Measurements from ENCODE around the gene CCNL2.

The CCNL2 gene

DNA sequence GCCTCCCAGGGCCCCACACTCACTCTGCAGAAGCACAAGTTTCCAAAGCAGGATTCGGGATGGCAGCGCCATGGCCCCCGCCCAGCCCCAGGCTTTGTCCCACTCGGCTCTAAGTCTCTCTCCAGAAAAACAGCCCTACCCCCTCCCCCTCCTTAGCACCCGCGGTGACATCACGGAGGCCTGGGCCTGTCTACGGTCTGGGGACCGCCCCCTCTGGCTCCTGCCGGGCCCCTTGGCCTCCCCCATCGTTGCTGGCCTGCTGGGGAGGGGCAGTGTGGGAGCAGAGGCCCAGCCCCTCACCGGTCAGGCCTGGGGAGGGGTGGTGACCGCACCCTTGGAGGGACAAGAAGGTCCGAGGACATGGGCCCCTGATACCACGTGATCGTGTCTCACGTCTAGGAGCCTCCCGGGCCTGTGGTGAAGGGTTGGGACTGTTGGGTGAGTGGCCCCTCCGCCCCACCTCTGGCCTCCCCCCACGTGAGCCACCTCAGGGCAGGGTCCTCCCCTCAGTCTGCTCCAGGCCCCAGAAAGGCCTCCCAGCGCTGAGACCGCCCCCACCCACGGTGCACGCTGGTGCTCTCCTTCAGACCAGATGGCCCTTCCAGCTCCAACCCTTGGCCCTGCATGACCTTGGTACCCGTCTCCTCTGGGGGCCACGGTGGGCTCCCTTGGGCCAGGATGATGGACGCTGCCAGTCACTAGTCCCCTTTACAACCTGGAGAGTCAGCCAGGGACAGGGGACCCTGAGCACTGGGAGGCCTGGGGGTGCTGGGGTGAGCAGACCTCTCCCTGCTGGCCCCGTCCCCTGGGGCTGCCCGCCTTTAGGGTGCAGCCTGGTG is 40.5 kb downstream of the CCNL2 start, which contains the start of gene MXRA8:
MXRA8 (minus strand) TSS at position 123 of the 839 bp plus-strand sequence; CDS start at position 72, 51 bp downstream.
- Histone ChIP-seq H3K36me3 (replicated peaks; ENCODE audit: low read depth, low read length) (no peaks in the 10 kb centered on the region), H3K4me1 (ENCODE audit: low read length) (peaks cover 20% of the 10 kb centered on the region; the same call in 1 of the 2 replicates), H3K27ac (ENCODE audit: low read length) (no peak within 1 kb of the TSS), H3K9ac (ENCODE audit: low read length) (no peak within 1 kb of the TSS), H3K4me2 (ENCODE audit: low read length) (peak within 1 kb of the TSS; percentile 28), H3K79me2 (ENCODE audit: low read length) (no peaks in the 10 kb centered on the region), H3K4me3 (ENCODE audit: low read length) (peak within 1 kb of the TSS; percentile 34; the same call in 1 of the 2 replicates), H4K20me1 (ENCODE audit: insufficient read depth, low read length) (no peaks in the 10 kb centered on the region), H3K27me3 (ENCODE audit: low read depth, low read length) (peaks cover 17% of the 10 kb centered on the region), H2AFZ (ENCODE audit: low read depth, low read length) (no peak within 1 kb of the TSS), H3K9me3 (ENCODE audit: insufficient read depth, low read length) (no peaks in the 10 kb centered on the region)
- no peak for TF ChIP-seq EZH2phosphoT487 (IDR thresholded peaks at IDR 0.05; ENCODE audit: low read depth)
- TF ChIP-seq, protein P1, sequence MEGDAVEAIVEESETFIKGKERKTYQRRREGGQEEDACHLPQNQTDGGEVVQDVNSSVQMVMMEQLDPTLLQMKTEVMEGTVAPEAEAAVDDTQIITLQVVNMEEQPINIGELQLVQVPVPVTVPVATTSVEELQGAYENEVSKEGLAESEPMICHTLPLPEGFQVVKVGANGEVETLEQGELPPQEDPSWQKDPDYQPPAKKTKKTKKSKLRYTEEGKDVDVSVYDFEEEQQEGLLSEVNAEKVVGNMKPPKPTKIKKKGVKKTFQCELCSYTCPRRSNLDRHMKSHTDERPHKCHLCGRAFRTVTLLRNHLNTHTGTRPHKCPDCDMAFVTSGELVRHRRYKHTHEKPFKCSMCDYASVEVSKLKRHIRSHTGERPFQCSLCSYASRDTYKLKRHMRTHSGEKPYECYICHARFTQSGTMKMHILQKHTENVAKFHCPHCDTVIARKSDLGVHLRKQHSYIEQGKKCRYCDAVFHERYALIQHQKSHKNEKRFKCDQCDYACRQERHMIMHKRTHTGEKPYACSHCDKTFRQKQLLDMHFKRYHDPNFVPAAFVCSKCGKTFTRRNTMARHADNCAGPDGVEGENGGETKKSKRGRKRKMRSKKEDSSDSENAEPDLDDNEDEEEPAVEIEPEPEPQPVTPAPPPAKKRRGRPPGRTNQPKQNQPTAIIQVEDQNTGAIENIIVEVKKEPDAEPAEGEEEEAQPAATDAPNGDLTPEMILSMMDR (IDR thresholded peaks at IDR 0.05; ENCODE audit: low read depth, low read length): no peak

DNA sequence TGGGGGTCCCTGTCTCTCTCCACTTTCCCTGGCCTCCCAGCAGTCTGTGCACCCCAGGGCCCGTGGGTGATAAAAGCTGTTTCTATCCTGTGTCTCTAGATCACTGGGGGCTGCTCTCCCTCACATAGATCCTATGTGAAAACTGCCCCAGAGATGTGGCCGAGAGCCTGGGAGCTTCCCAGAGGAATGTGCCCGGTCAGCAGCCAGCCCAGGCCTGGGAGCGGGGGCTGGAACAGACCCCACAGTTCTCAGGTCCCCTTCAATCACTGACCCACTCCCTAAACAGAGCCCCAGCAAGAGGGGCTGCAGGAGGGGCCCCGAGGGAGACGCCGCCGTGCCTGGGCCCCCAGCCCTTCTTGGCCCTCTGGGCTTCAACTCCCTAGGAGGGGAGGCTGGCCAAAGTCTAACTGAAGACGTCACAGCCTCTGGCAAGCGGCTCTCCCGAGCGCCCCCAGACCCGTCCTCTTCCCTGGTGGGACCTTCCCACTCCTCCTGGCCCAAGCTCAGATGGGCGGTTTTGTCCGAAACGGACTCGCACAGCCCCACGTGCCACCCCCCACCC is 41.2 kb downstream of the CCNL2 start:
- Histone ChIP-seq H3K9me3 (ENCODE audit: insufficient read depth, low read length) (no peaks in the 10 kb centered on the region), H3K79me2 (ENCODE audit: low read length) (no peaks in the 10 kb centered on the region), H3K4me2 (ENCODE audit: low read length) (peak overlapping the region; percentile 28), H3K9ac (ENCODE audit: low read length) (no peak overlapping the region), H3K36me3 (replicated peaks; ENCODE audit: low read depth, low read length) (no peaks in the 10 kb centered on the region), H3K4me1 (ENCODE audit: low read length) (peaks cover 26% of the 10 kb centered on the region), H2AFZ (ENCODE audit: low read depth, low read length) (no peak overlapping the region), H4K20me1 (ENCODE audit: insufficient read depth, low read length) (no peaks in the 10 kb centered on the region), H3K27ac (ENCODE audit: low read length) (no peak overlapping the region), H3K27me3 (ENCODE audit: low read depth, low read length) (peaks cover 17% of the 10 kb centered on the region), H3K4me3 (ENCODE audit: low read length) (peak overlapping the region; percentile 34; the same call in 1 of the 2 replicates)
- TF ChIP-seq, protein P1 (IDR thresholded peaks at IDR 0.05; ENCODE audit: low read depth, low read length): no peak
- no peak for TF ChIP-seq EZH2phosphoT487 (IDR thresholded peaks at IDR 0.05; ENCODE audit: low read depth)

DNA sequence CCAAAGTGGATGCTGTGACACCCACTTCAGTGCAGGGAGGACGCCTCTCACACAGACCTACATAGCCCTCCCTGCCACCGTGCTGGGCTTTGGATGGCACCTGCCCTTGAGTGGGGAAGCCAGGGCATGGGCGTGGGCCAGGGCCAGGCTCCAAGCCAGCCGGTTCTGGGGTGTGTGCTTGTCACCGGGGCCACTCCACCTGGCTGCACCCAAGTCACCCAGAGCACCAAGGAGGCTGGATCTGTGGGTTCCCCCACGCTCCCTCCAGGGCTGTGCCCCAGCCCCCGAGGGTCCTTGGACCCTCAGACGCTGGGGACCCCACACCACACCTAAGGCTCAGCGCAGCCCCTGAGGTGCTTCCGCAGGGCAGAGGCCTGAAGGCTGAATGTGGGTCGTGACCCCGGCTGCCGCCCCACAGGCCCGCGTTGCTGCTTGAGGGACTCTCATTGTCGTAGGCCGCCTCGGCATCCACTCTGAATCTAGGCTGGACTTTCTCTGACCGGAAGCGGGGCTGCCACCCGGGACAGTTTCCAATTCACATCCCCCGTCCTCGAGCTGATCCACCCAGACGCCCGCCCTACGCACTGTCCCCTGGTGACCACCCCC is 42.2 kb downstream of the CCNL2 start:
- no peaks in the 10 kb centered on the region for H3K79me2 ChIP-seq (ENCODE audit: low read length)
- peaks cover 26% of the 10 kb centered on the region for H3K4me1 ChIP-seq (ENCODE audit: low read length)
- peaks cover 17% of the 10 kb centered on the region for H3K27me3 ChIP-seq (ENCODE audit: low read depth, low read length)
- H3K9me3 ChIP-seq (ENCODE audit: insufficient read depth, low read length): no peaks in the 10 kb centered on the region
- no peak overlapping the region for H3K27ac ChIP-seq (ENCODE audit: low read length)
- H3K36me3 ChIP-seq (replicated peaks; ENCODE audit: low read depth, low read length): no peaks in the 10 kb centered on the region
- H3K4me2 ChIP-seq (ENCODE audit: low read length): no peak overlapping the region
- H4K20me1 ChIP-seq (ENCODE audit: insufficient read depth, low read length): no peaks in the 10 kb centered on the region
- no peak for TF ChIP-seq EZH2phosphoT487 (IDR thresholded peaks at IDR 0.05; ENCODE audit: low read depth)
- TF ChIP-seq, protein P1 (IDR thresholded peaks at IDR 0.05; ENCODE audit: low read depth, low read length): no peak
- H3K4me3 ChIP-seq (ENCODE audit: low read length): no peak overlapping the region
- H3K9ac ChIP-seq (ENCODE audit: low read length): no peak overlapping the region
- H2AFZ ChIP-seq (ENCODE audit: low read depth, low read length): no peak overlapping the region
